Prostate gland (tissue), 2 donors: ENCODE results near the gene ST8SIA3. TPM values are rescaled to one million over a fixed set of nuclear protein-coding genes. Genes with fewer than 3 reads are reported as not detected.

Experiments
- DNase-seq: peaks from one replicate; pipeline ENCODE4 v3.0.0-alpha.2; 2019; ENCODE audit warnings: low spot score
- H3K27ac ChIP-seq, 2 donors: fragments of 200-600 bp; sonication (generic); 2 replicates each; pipeline ENCODE4 v1.5.1; 2017 to 2019
- H3K27me3 ChIP-seq: fragments of 200-600 bp; sonication (generic); replicated peaks from 2 replicates; pipeline ENCODE4 v1.5.1; 2019; ENCODE audit not compliant: insufficient read depth
- H3K36me3 ChIP-seq, 2 donors: fragments of 200-600 bp; sonication (generic); 1 replicate in 1 of 2; 2 replicates in 1 of 2; pipeline versions ENCODE4 v1.5.1 to v1.8.1; 2017 to 2019
- H3K4me1 ChIP-seq: fragments of 200-600 bp; sonication (generic); replicated peaks from 2 replicates; pipeline ENCODE4 v1.5.1; 2019
- H3K4me3 ChIP-seq, 2 donors: fragments of 200-600 bp; sonication (generic); 2 replicates each; pipeline ENCODE4 v1.5.1; 2017 to 2019
- H3K9me3 ChIP-seq: fragments of 200-600 bp; sonication (generic); 2 replicates; pipeline ENCODE4 v1.5.1; 2017
- CTCF ChIP-seq, 4 experiments: fragments of 200-600 bp in 2 of 4; fragments of 450-650 bp in 2 of 4; sonication (generic) in 2 of 4; IDR thresholded peaks; 1 replicate in 3 of 4; 2 replicates in 1 of 4; pipeline ENCODE4 v1.5.1; 2016 to 2019; ENCODE audit warnings: antibody characterized with exemption in 4 of 4, mild to moderate bottlenecking in 2 of 4, moderate library complexity in 2 of 4
- POLR2A ChIP-seq: fragments of 450-650 bp; IDR thresholded peaks from one replicate; pipeline ENCODE4 v1.6.1; 2016; ENCODE audit warnings: antibody characterized with exemption, mild to moderate bottlenecking
- POLR2AphosphoS5 ChIP-seq: sonication (generic); formaldehyde crosslinking; IDR thresholded peaks from one replicate; pipeline ENCODE4 v1.6.1; 2017; ENCODE audit warnings: antibody characterized with exemption
- WGBS: methylation state at CpG from one replicate; pipeline ENCODE4 v1.1.5; 2018; 5-methylcytosine and 5-hydroxymethylcytosine counted together
- intact Hi-C: fragments of 100-400 bp; cut with DNase I; formaldehyde crosslinking; loops from one replicate; pipeline ENCODE4 v1.14.2; 2022
- total RNA-seq, 2 donors: library from RNA; depleted of rRNA; stranded (reverse); fragments of >200 nt; gene quantifications; one replicate each; pipeline ENCODE4 v1.1.0, GENCODE V29; 2016

ST8SIA3 gene
- total RNA-seq, 2 donors from 2014 or later: 13.1 TPM; not detected in 1

GRCh38 chr18:57346876-57347275 lies 5.5 kb upstream of the ST8SIA3 start:
- H3K27me3 ChIP-seq: peaks cover 8% of the 10 kb centered on the region
- no peaks in the 10 kb centered on the region for H3K9me3 ChIP-seq
- no peaks in the 10 kb centered on the region for H3K36me3 ChIP-seq
- H3K4me1 ChIP-seq: no peaks in the 10 kb centered on the region
- no peak for TF ChIP-seq POLR2A
- TF ChIP-seq CTCF (IDR thresholded peaks at IDR 0.05): no peak
- TF ChIP-seq POLR2AphosphoS5: no peak
- no peak overlapping the region for H3K4me3 ChIP-seq
- intact Hi-C loops: no loop called here
- no peak overlapping the region for H3K27ac ChIP-seq
- 85% methylated on average over 2 of the region's 2 CpGs for WGBS
- DNase-seq: no peak

GRCh38 chr18:57347784-57348183 lies 4.6 kb upstream of the ST8SIA3 start:
- no peak for TF ChIP-seq POLR2AphosphoS5
- TF ChIP-seq POLR2A: no peak
- TF ChIP-seq CTCF (IDR thresholded peaks at IDR 0.05): no peak
- Histone ChIP-seq H3K4me3 (no peak overlapping the region), H3K9me3 (no peaks in the 10 kb centered on the region), H3K27me3 (peaks cover 16% of the 10 kb centered on the region), H3K27ac (no peak overlapping the region), H3K36me3 (no peaks in the 10 kb centered on the region), H3K4me1 (no peaks in the 10 kb centered on the region)
- 70% methylated on average over 11 of the region's 11 CpGs for WGBS
- intact Hi-C loops: no loop called here
- no peak for DNase-seq

- no peaks in the 10 kb centered on the region for H3K4me1 ChIP-seq
- no peaks in the 10 kb centered on the region for H3K36me3 ChIP-seq
- H3K4me3 ChIP-seq: no peak overlapping the region
- TF ChIP-seq POLR2A: no peak
- H3K27ac ChIP-seq: no peak overlapping the region
- DNase-seq: no peak
- intact Hi-C loops: no loop called here
- WGBS: under 1% methylated on average over 23 of the region's 23 CpGs
- H3K9me3 ChIP-seq: no peaks in the 10 kb centered on the region
- H3K27me3 ChIP-seq: peaks cover 24% of the 10 kb centered on the region
Observed at GRCh38 chr18:57352761-57353136, 392 bp downstream of the ST8SIA3 start.

GRCh38 chr18:57353137-57353939 lies 981 bp downstream of the ST8SIA3 start:
- 2% methylated on average over 61 of the region's 61 CpGs for WGBS
- Histone ChIP-seq H3K4me1 (no peaks in the 10 kb centered on the region), H3K27me3 (peaks cover 24% of the 10 kb centered on the region), H3K36me3 (no peaks in the 10 kb centered on the region), H3K4me3 (no peak overlapping the region), H3K9me3 (no peaks in the 10 kb centered on the region), H3K27ac (no peak overlapping the region)
- intact Hi-C loops: no loop called here
- DNase-seq: no peak
- TF ChIP-seq POLR2A (no peak), POLR2AphosphoS5 (no peak), CTCF (IDR thresholded peaks at IDR 0.05) (no peak)

- H3K27me3 ChIP-seq: peaks cover 24% of the 10 kb centered on the region
- no peaks in the 10 kb centered on the region for H3K36me3 ChIP-seq
- intact Hi-C loops: no loop called here
- DNase-seq: no peak
- H3K4me3 ChIP-seq: no peak overlapping the region
- no peaks in the 10 kb centered on the region for H3K9me3 ChIP-seq
- TF ChIP-seq POLR2A: no peak
- TF ChIP-seq CTCF (IDR thresholded peaks at IDR 0.05): no peak
- no peak for TF ChIP-seq POLR2AphosphoS5
- 5% methylated on average over 36 of the region's 37 CpGs for WGBS
- H3K4me1 ChIP-seq: no peaks in the 10 kb centered on the region
- no peak overlapping the region for H3K27ac ChIP-seq
Observed at GRCh38 chr18:57353940-57354461, 1.6 kb downstream of the ST8SIA3 start.
